Hematopoietic multipotent progenitor cell treated with erythropoietin and hydrocortisone succinate and interleukin-3 and kit ligand, for 15 days (in vitro differentiated cells): ENCODE measurements around the gene IQCE.
"Not testable (repeated sequence)": the region's sequence is repeated elsewhere in the genome, so short reads cannot be mapped to it uniquely, and the experiment has no call there.

Experiments
- DNase-seq: peaks from one replicate; pipeline ENCODE4 v3.0.0-alpha.2; 2015; ENCODE audit warnings: low spot score

Gene IQCE

DNA sequence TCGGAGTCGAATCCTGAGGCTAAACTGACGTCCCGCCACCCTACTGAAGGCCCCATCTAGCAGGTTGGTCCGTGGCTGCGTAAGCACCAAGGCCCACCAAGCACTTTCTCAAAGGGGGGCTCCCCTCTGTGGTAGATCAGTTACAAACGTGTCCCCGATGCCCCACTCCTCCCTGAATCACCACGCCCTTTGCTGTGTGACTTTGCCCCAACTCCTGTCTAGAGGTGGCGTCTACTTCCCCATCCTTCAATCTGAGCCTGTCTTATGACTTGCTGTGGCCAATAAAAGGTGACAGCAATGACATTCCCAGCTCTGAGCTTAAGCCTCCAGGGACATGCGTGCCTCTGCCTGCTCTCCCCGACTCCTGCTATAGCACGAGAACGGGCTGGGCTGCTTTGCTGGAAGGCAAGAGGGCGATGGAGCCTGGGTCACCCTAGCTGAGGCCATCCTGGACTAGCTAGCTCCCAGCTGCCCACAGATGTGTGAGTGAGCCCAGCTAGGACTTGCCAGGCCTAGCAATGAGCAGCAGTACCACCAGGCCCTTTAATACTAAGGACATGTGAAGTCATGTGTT lies 26.5 kb upstream of the IQCE start:
- DNase-seq: not testable (repeated sequence)

- DNase-seq: not testable (repeated sequence)
Observed at GRCh38 chr7:2532816-2533215, 26.0 kb upstream of the IQCE start.

- not testable (repeated sequence) for DNase-seq
Observed at GRCh38 chr7:2533566-2533965, 25.2 kb upstream of the IQCE start.

- not testable (repeated sequence) for DNase-seq
Observed at GRCh38 chr7:2534214-2534613, 24.6 kb upstream of the IQCE start.

DNA sequence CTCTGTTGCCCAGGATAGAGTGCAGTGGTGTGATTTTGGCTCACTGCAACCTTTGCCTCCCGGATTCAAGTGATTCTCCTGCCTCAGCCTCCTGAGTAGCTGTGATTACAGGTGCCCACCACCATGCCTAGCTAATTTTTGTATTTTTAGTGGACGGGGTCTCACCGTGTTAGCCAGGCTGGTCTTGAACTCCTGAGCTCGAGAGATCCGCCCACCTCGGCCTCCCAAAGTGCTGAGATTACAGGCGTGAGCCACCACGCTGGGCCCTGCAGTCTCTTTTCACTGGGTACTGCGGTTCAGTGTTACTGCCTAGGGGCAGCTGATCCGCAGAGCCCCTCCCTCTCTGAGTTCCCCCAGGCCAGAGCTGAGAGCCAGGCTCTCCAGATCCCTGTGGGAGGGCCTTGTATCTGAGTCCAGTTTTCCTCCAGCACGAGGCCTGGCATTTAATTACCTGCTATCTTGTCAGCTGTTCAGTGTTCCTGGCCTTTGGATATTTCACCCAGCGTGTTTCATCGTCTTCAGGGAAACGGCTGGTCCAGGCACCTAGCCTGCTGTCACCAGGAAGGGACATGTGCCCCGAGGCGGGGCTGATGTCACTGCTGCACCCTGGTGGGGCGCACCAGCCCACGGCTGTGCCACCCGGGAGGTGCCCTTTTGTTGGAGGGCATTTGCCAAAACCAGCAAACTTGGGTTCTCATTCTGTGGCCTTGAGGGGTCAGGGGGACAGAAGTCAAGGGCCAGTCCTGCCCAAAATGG lies 22.7 kb upstream of the IQCE start:
- DNase-seq: not testable (repeated sequence)

DNA sequence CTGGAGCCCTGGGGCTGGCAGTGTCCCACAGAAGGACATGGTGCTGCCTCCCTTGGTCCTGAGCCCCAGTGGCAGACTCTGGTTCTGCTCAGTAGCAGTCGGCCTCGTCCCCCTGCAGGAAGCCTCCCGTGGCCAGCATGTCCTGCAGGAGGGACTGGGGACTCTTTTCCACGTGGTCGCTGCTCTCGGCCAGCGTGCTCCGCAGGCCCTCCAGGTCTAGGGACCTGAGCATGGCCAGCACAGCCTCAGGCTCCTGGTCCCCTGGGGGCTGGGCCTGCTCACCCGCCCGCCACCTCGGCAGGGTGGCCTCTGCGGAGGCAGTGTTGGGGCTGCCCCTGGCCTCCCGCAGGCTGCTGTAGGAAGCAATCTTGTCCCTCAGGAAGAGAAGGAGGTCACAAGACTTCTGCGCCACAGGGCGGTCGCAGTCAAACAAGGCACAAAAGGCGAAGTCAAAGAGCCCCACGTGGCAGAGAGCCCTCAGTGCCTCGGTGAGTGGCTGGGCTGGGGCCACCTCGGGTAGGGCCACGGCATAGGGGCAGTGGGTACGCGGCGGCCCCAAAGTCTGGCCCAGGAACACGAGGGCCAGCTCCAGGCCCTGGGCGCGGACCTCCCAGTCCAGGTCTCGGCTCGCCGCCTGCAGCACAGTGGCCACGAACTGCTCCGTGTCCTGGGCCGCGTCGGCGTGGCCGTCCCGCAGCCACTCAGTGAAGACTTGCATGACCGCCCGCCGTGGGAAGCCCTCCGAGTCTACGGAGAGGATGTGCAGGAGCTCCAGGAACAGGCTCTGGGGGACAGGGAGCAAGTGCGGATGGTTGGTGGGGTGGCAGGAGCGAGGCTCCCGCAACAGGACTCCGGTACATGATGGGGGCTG lies 20.6 kb upstream of the IQCE start:
- no peak for DNase-seq

- DNase-seq: no peak
Observed at GRCh38 chr7:2539031-2539911, 19.5 kb upstream of the IQCE start.

GRCh38 chr7:2540133-2540532 lies 18.6 kb upstream of the IQCE start:
- DNase-seq: no peak

DNA sequence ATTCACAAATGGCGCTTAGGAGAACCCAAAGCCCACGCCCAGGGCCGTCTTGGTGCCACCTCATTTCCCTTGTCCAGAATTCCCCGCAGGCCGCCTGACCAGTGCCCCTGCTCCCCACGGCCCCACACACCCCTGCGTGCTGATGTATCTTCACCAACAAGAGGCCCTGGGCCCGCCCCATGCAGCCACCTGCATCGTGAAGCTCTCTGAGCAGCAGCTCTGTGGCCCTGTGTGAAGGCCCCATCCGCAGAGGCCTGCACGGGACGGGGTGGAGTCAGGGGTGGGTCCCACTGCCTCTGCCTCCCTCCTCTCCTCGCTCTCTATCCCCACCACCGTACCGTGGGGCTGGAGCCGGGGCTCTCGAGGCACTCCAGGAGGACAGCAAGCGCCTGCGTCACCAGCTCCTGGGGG lies 18.1 kb upstream of the IQCE start:
- no peak for DNase-seq

DNA sequence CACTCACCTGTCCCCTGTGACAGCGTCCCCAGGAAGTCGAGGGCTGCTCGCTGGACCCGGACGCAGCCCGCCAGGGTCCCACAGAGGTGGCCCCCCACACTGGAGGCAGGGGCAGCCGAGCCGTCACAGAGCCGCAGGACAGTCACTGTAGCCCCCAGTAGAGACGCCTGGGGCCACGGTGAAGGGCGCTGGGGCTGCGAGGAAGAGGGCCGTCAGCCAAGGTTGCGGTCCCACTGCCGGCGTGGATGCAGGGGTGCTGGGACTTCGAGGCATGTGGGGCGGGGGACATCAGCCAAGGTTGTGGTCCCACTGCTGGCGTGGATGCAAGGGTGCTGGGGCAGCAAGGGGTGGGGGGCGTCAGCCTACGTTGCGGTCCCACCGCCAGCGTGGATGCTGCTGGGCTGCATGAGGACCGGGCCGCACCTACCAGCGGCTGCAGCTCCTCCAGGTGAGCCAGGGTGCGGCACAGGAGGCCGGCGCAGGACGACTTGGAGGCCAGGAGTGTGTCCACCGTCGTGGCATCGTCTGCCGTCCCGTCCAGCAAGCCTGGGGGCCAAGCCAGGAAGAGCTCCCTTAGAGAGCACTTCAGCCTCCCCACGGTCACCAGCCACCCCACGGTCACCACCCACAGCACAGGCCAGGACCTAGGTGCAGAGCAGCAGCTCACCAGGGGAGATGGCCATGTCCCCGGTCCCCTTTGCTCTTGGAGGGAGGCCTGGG lies 17.3 kb upstream of the IQCE start:
- no peak for DNase-seq

- no peak for DNase-seq
Observed at GRCh38 chr7:2542011-2542915, 16.5 kb upstream of the IQCE start.

- DNase-seq: no peak
Observed at GRCh38 chr7:2542916-2543871, 15.6 kb upstream of the IQCE start.

- no peak for DNase-seq
Observed at GRCh38 chr7:2544541-2545188, 14.1 kb upstream of the IQCE start.

- no peak for DNase-seq
Observed at GRCh38 chr7:2545746-2546425, 12.9 kb upstream of the IQCE start.

DNA sequence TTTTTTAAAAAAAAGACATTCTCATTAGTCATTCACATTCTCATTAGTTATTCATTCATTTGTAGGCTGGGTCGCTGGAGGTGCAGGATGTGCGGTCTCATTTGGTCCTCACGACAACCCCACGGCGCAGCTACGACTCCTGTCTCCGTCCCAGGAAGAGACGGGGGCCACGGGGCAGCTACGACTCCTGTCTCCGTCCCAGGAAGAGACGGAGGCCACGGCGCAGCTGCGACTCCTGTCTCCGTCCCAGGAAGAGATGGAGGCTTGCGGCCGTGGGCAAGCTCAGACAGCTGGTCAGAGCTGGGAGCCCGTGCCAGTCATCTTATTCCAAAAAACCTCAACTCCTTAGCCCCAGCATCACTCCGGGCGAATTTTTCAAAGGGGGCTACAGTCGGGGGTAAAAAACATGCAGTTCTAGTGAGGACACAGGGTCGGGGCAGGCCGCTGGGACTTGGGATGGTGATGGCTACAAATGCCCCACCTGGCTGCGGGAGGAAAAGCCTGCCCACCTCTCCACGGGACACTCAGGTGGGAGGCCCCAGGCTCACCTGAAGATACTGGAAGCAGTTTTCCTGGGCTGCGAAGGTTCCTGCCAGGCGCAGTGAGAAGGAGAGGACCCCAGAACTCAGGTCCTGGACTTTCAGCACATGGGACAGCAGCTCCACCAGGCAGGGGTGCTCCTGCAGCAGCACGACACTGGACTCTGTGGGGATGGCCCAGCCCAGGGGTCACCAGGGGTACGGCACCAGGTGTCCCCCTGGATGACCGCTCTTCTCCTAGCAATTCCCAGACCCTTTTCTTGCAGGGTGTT lies 11.8 kb upstream of the IQCE start:
- no peak for DNase-seq

DNA sequence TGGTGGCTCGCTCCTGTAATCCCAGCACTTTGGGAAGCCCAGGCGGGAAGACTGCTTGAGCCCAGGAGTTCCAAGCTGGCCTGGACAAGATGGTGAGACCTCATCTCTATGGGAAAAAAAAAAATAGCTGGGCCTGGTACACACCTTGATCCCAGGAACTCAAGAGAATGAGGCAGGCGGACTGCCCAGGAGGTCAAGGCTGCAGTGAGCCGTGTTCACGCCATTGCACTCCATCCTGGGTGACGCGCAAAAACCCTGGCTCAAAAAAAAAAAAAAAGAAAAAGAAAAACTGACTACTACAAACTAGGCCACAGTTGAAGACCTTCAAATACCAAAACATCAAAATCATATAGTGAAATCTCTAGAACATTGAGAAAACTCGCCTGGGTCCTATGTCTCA lies 7.4 kb upstream of the IQCE start:
- DNase-seq: no peak

DNA sequence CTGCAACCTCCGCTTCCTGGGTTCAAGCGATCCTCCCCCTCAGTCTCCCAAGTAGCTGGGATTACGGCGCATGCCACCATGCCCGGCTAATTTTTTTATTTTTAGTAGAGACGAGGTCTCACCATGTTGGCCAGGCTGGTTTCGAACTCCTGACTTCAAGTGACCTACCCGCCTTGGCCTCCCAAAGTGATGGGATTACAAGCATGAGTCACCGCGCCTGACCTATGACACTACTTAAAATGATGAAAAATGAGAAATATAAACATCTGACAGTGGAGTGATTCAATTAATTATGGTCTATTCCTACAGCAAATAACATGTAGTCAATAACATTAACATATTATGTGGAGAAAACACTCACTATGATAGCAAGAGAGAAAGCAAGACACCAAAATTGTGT lies 5.7 kb upstream of the IQCE start:
- DNase-seq: no peak
